GM18870 (cell line): ENCODE results near the gene SEBOX.

Experiments used
- ATAC-seq: cut with Tn5 transposase; IDR thresholded peaks from one replicate; pipeline ENCODE4 v1.9.1; 2021; ENCODE audit warnings: moderate library complexity; ENCODE audit not compliant: unreplicated experiment

Gene SEBOX

GRCh38 chr17:28364665-28365363 is at the start of gene SEBOX:
Gene SEBOX (minus strand): TSS chr17:28365199. CDS start chr17:28365151, 48 bp downstream.
- ATAC-seq: no peak

- ATAC-seq: no peak
Observed at GRCh38 chr17:28413804-28414203, 48.8 kb upstream of the SEBOX start.

GRCh38 chr17:28412099-28412498 is 47.1 kb upstream of the SEBOX start:
- ATAC-seq: no peak

- ATAC-seq: no peak
Observed at GRCh38 chr17:28407974-28408306, 42.9 kb upstream of the SEBOX start.

GRCh38 chr17:28407130-28407973 is 42.4 kb upstream of the SEBOX start:
- no peak for ATAC-seq

GRCh38 chr17:28406473-28406814 is 41.4 kb upstream of the SEBOX start:
- ATAC-seq: no peak

GRCh38 chr17:28405632-28406472 is 40.9 kb upstream of the SEBOX start, which contains the start of gene SLC46A1:
Gene SLC46A1 (minus strand): TSS chr17:28406212. CDS start chr17:28406114, 98 bp downstream.
- no peak for ATAC-seq

GRCh38 chr17:28404812-28405570 is 40.0 kb upstream of the SEBOX start:
- no peak for ATAC-seq

- ATAC-seq: no peak
Observed at GRCh38 chr17:28404461-28404811, 39.4 kb upstream of the SEBOX start.

- no peak for ATAC-seq
Observed at GRCh38 chr17:28404007-28404406, 39.0 kb upstream of the SEBOX start.

- no peak for ATAC-seq
Observed at GRCh38 chr17:28402844-28403243, 37.8 kb upstream of the SEBOX start.

GRCh38 chr17:28402224-28402630 is 37.2 kb upstream of the SEBOX start:
- no peak for ATAC-seq

- no peak for ATAC-seq
Observed at GRCh38 chr17:28399808-28400207, 34.8 kb upstream of the SEBOX start.

- ATAC-seq: no peak
Observed at GRCh38 chr17:28398280-28398981, 33.4 kb upstream of the SEBOX start.

- no peak for ATAC-seq
Observed at GRCh38 chr17:28397687-28398279, 32.8 kb upstream of the SEBOX start.

- no peak for ATAC-seq
Observed at GRCh38 chr17:28397275-28397674, 32.3 kb upstream of the SEBOX start.

GRCh38 chr17:28396635-28397239 is 31.7 kb upstream of the SEBOX start:
- ATAC-seq: no peak

GRCh38 chr17:28395968-28396367 is 31.0 kb upstream of the SEBOX start:
- no peak for ATAC-seq

GRCh38 chr17:28395426-28395825 is 30.4 kb upstream of the SEBOX start:
- ATAC-seq: no peak
